Measurements from ENCODE around the gene HS3ST6.

GRCh38 chr16:1887711-1888354 is 30.4 kb downstream of the HS3ST6 start:
- TF ChIP-seq JUN (CRISPR knock-in tag; IDR thresholded peaks at IDR 0.05) (no peak), FOXK1 (CRISPR knock-in tag; IDR thresholded peaks at IDR 0.05) (no peak), CTCF (IDR thresholded peaks at IDR 0.05) (no peak), ERG (CRISPR knock-in tag; IDR thresholded peaks at IDR 0.05) (no peak), FOXJ3 (CRISPR knock-in tag; IDR thresholded peaks at IDR 0.05; ENCODE audit: borderline replicate concordance) (no peak)

All from WTC11 (cell line).